HepG2 (cell line): ENCODE data around the gene PHF19. TPM values are rescaled to one million over a fixed set of nuclear protein-coding genes. Genes with fewer than 3 reads are reported as not detected.
A peak's percentile ranks its signal among the peaks of the same experiment; 100 is the strongest.

Experiments
- ATAC-seq: fragments of 200-7000 bp; cut with Tn5 transposase; 3 replicates; pipeline ENCODE4 v1.9.1; 2020; ENCODE audit warnings: mild to moderate bottlenecking, moderate library complexity
- BruUV-seq: library from RNA; stranded (reverse); fragments of 400-500 nt; replicated peaks from 2 replicates; lab custom pipeline; 2021; lab: Mats Ljungman, UMichigan
- CTCF ChIA-PET: fragments of 300-600 bp; formaldehyde crosslinking; extraction: SDS; loops from one replicate; lab custom pipeline; 2021; ENCODE audit warnings: low total read pairs, inconsistent platforms, low intra/inter-chr PET ratio; lab: Yijun Ruan, JAX
- POLR2A ChIA-PET: fragments of 350-600 bp; sonication (Branson Sonifier 250); formaldehyde crosslinking; loops from one replicate; lab custom pipeline; 2020; ENCODE audit warnings: antibody characterized with exemption, inconsistent platforms; lab: Yijun Ruan, JAX
- DNase-seq: peaks from one replicate; pipeline ENCODE4 v3.0.0-alpha.2; 2015; ENCODE audit warnings: low spot score
- FAIRE-seq: peaks from 3 replicates; lab custom pipeline; 2011; peaks lifted over from hg19 to GRCh38; lab: Jason Lieb, UNC
- H2AFZ ChIP-seq: one replicate; pipeline ENCODE4 v1.6.1; 2011; ENCODE audit warnings: low read length, inconsistent platforms
- H3K27ac ChIP-seq: fragments of 300-600 bp; 3 replicates; pipeline ENCODE4 v1.8.0; 2011; ENCODE audit warnings: mixed run types, mild to moderate bottlenecking, mixed read lengths, low read length, inconsistent platforms; ENCODE audit not compliant: insufficient read depth; ENCODE audit errors: extremely low read length
- H3K27me3 ChIP-seq, 2 experiments: fragments of 200-600 bp in 1 of 2; 2 replicates in 1 of 2; 3 replicates in 1 of 2; pipeline versions ENCODE4 v1.6.0 to v1.8.0; 2011; ENCODE audit warnings: low read length in 2 of 2, mild to moderate bottlenecking in 2 of 2, moderate library complexity in 2 of 2, inconsistent platforms in 1 of 2; ENCODE audit not compliant: insufficient read depth in 2 of 2, control insufficient read depth in 1 of 2
- H3K36me3 ChIP-seq, 2 experiments: fragments of 200-600 bp in 1 of 2; replicated peaks in 1 of 2; 2 replicates in 1 of 2; 3 replicates in 1 of 2; pipeline versions ENCODE4 v1.5.1 to v1.8.0; 2011; ENCODE audit warnings: low read length in 2 of 2, inconsistent platforms in 1 of 2; ENCODE audit not compliant: insufficient read depth in 2 of 2, control insufficient read depth in 1 of 2
- H3K4me1 ChIP-seq: 2 replicates; pipeline ENCODE4 v1.5.1; 2012; ENCODE audit warnings: low read length, inconsistent platforms; ENCODE audit not compliant: insufficient read depth
- H3K4me2 ChIP-seq: 2 replicates; pipeline ENCODE4 v1.6.0; 2011; ENCODE audit warnings: low read depth, low read length, inconsistent platforms
- H3K4me3 ChIP-seq, 3 experiments: fragments of 200-600 bp in 1 of 3; sonication (generic), shearing (Covaris generic) in 1 of 3; replicated peaks in 1 of 3; 2 replicates each; pipeline ENCODE4 v1.5.1; 2011 to 2016; ENCODE audit warnings: low read length in 3 of 3, inconsistent platforms in 2 of 3, low read depth in 2 of 3, mild to moderate bottlenecking in 2 of 3, control low read depth in 1 of 3, mixed read lengths in 1 of 3; ENCODE audit not compliant: insufficient read depth in 1 of 3
- H3K79me2 ChIP-seq: one replicate; pipeline ENCODE4 v1.6.1; 2011; ENCODE audit warnings: low read length, inconsistent platforms; ENCODE audit not compliant: insufficient read depth
- H3K9ac ChIP-seq: 2 replicates; pipeline ENCODE4 v1.6.0; 2011; ENCODE audit warnings: mild to moderate bottlenecking, low read depth, low read length, inconsistent platforms; ENCODE audit not compliant: insufficient read depth
- H3K9me3 ChIP-seq: 2 replicates; pipeline ENCODE4 v1.5.1; 2012; ENCODE audit warnings: mild to moderate bottlenecking, low read length
- H4K20me1 ChIP-seq: 2 replicates; pipeline ENCODE4 v1.6.0; 2011; ENCODE audit warnings: inconsistent platforms, mild to moderate bottlenecking, low read length, moderate library complexity; ENCODE audit not compliant: insufficient read depth
- ARNT2 ChIP-seq: sonication (generic); formaldehyde crosslinking; IDR thresholded peaks from 2 replicates; pipeline ENCODE4 v1.8.0; 2022; ENCODE audit warnings: mild to moderate bottlenecking, low read depth, missing genetic modification reagents, moderate library complexity
- ATF7 ChIP-seq, 2 experiments: fragments of 450-650 bp in 1 of 2; sonication (generic) in 1 of 2; formaldehyde crosslinking in 1 of 2; IDR thresholded peaks; 2 replicates each; pipeline versions ENCODE4 v1.4.0 to v1.6.1; 2016 to 2020; ENCODE audit warnings: antibody characterized with exemption in 1 of 2, mild to moderate bottlenecking in 1 of 2, missing genetic modification reagents in 1 of 2
- CEBPB ChIP-seq: IDR thresholded peaks from 2 replicates; pipeline ENCODE4 v1.6.1; 2011; ENCODE audit warnings: low read depth, low read length, improper control_type of control experiment, borderline replicate concordance
- CEBPG ChIP-seq: IDR thresholded peaks from 2 replicates; pipeline ENCODE4 v1.6.1; 2016
- FIP1L1 ChIP-seq: fragments of 200-400 bp; formaldehyde crosslinking; IDR thresholded peaks from 2 replicates; pipeline ENCODE4 v1.6.1; 2018; ENCODE audit warnings: low read depth, mild to moderate bottlenecking, low read length, moderate library complexity, borderline replicate concordance; ENCODE audit not compliant: insufficient read depth
- FOXO1 ChIP-seq: sonication (generic); formaldehyde crosslinking; IDR thresholded peaks from 2 replicates; pipeline ENCODE4 v1.4.0; 2020; ENCODE audit warnings: missing genetic modification reagents
- HNRNPUL1 ChIP-seq: fragments of 200-400 bp; formaldehyde crosslinking; IDR thresholded peaks from 2 replicates; pipeline ENCODE4 v1.6.1; 2017; ENCODE audit warnings: low read depth, mild to moderate bottlenecking, low read length, moderate library complexity
- HOXD1 ChIP-seq: sonication (generic); formaldehyde crosslinking; IDR thresholded peaks from 2 replicates; pipeline ENCODE4 v1.5.0; 2020; ENCODE audit warnings: missing genetic modification reagents
- MEIS1 ChIP-seq: sonication (generic); formaldehyde crosslinking; IDR thresholded peaks from 2 replicates; pipeline ENCODE4 v1.9.0; 2021; ENCODE audit warnings: mild to moderate bottlenecking, missing genetic modification reagents, moderate library complexity, borderline replicate concordance
- NCOA2 ChIP-seq: sonication (generic); formaldehyde crosslinking; IDR thresholded peaks from 2 replicates; pipeline ENCODE4 v1.8.0; 2022; ENCODE audit warnings: inconsistent platforms
- TOPORS ChIP-seq: sonication (generic); formaldehyde crosslinking; IDR thresholded peaks from 2 replicates; pipeline ENCODE4 v1.8.0; 2023; ENCODE audit warnings: mild to moderate bottlenecking, missing genetic modification reagents
- ZNF530 ChIP-seq: sonication (generic); formaldehyde crosslinking; IDR thresholded peaks from 2 replicates; pipeline ENCODE4 v1.5.0; 2020; ENCODE audit warnings: low read depth, mild to moderate bottlenecking, missing genetic modification reagents
- ZNF652 ChIP-seq: IDR thresholded peaks from 2 replicates; pipeline ENCODE4 v1.6.1; 2016; ENCODE audit warnings: low read depth, borderline replicate concordance
- ZNF781 ChIP-seq: sonication (generic); formaldehyde crosslinking; IDR thresholded peaks from 2 replicates; pipeline ENCODE4 v1.5.1; 2020; ENCODE audit warnings: borderline replicate concordance, mild to moderate bottlenecking, missing genetic modification reagents; ENCODE audit errors: not compliant biosample characterization
- ZNF883 ChIP-seq: sonication (generic); formaldehyde crosslinking; IDR thresholded peaks from 2 replicates; pipeline ENCODE4 v1.5.1; 2020; ENCODE audit warnings: mild to moderate bottlenecking, missing genetic modification reagents; ENCODE audit errors: not compliant biosample characterization
- ZSCAN9 ChIP-seq: IDR thresholded peaks from 2 replicates; pipeline ENCODE4 v1.6.1; 2016; ENCODE audit warnings: borderline replicate concordance
- WGBS: methylation state at CpG from one replicate; pipeline ENCODE4 v1.1.6; 2017; ENCODE audit warnings: low lambda C conversion rate; 5-methylcytosine and 5-hydroxymethylcytosine counted together
- in situ Hi-C: cut with HindIII; loops from 2 replicates; pipeline ENCODE4 v1.10.0; 2017; ENCODE audit warnings: low pct_unique_long_range_greater_than_20kb; ENCODE audit not compliant: extremely low pct_ligation_motif_present
- intact Hi-C: fragments of 100-400 bp; cut with micrococcal nuclease; formaldehyde crosslinking; loops from one replicate; pipeline ENCODE4 v1.10.0; 2022; ENCODE audit not compliant: unreplicated experiment
- polyA plus RNA-seq, 8 experiments: library from polyadenylated mRNA; depleted of rRNA in 3 of 8; stranded (reverse) in 7 of 8; unstranded in 1 of 8; fragments of >200 nt; fragmentation: Illumina TruSeq in 4 of 8; extraction: Trizol in 4 of 8; gene quantifications; 2 replicates each; pipeline versions ENCODE4 v1.2.1 to v1.2.3, GENCODE V29; 2011 to 2016; ENCODE audit warnings: low read depth in 4 of 8, missing spikeins in 1 of 8, mixed read lengths in 1 of 8; ENCODE audit not compliant: insufficient read depth in 1 of 8
- total RNA-seq, 5 experiments: library from RNA; depleted of rRNA; stranded (reverse); fragments of >200 nt; fragmentation: Illumina TruSeq; extraction: Trizol; gene quantifications; 2 replicates each; pipeline ENCODE4 v1.2.3, GENCODE V29; 2016; ENCODE audit warnings: low read depth in 1 of 5
- TF ChIP-seq, protein P1 (sequence below), 2 experiments: fragments of 450-650 bp in 1 of 2; sonication (generic) in 1 of 2; formaldehyde crosslinking; IDR thresholded peaks; 2 replicates each; pipeline versions ENCODE4 v1.5.0 to v1.8.0; 2020 to 2022; ENCODE audit warnings: mild to moderate bottlenecking in 1 of 2, missing genetic modification reagents in 1 of 2

The PHF19 gene
- total and polyA plus RNA-seq, 2 of the 13 experiments (the other 11 are each of a cell fraction or from before 2014, with no cell fraction given), result 29.7 to 41.3 TPM

DNA sequence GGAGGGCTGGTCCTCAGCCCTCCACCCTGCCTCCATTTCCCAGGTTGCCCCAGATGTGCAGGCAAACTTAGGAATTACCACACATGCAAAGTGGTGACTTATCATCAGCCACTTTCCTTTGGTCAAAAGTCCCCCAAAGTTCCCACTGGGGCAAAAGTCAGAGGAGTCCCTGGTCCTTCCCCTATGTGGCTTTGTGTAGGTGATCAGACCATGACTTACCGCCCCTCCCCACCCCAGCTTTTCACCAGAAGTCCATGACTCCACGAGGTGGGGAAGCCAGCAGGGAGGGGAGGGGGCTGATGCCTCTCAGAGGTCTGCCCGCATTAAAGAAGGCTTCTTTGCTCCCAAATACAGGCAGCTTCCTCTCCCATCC, 43.8 kb upstream of the PHF19 start:
- Histone ChIP-seq H3K27me3 (peaks cover 0 to 5% of the 10 kb centered on the region in 2 experiments; a peak in 1 of 5 replicates), H3K4me1 (peaks cover 29% of the 10 kb centered on the region), H2AFZ (no peak overlapping the region), H3K4me2 (no peak overlapping the region), H3K27ac (no peak overlapping the region), H3K79me2 (no peaks in the 10 kb centered on the region), H3K9ac (no peak overlapping the region), H4K20me1 (no peaks in the 10 kb centered on the region), H3K36me3 (no peaks in the 10 kb centered on the region), H3K4me3 (no peak overlapping the region), H3K9me3 (no peaks in the 10 kb centered on the region)
- in situ Hi-C loops (no loop called here), intact Hi-C loops (no loop called here)
- ChIA-PET CTCF (no interaction called here), POLR2A (interaction anchor here (1.0 kb wide), 1 partner anchor 8 kb away, joined by 3 read pairs; no protein-coding TSS in a partner anchor)
- WGBS, result 59% methylated on average over 3 of the region's 3 CpGs
- no TSS peak for BruUV-seq
- DNase-seq (no peak), ATAC-seq (no peak), FAIRE-seq (no peak)
- TF ChIP-seq ZNF781 (no peak), ZNF530 (CRISPR knock-in tag) (no peak), NCOA2 (CRISPR knock-in tag) (no peak), ZNF652 (CRISPR knock-in tag) (no peak), ARNT2 (CRISPR knock-in tag) (no peak), CEBPB (no peak), FOXO1 (CRISPR knock-in tag) (no peak)

DNA sequence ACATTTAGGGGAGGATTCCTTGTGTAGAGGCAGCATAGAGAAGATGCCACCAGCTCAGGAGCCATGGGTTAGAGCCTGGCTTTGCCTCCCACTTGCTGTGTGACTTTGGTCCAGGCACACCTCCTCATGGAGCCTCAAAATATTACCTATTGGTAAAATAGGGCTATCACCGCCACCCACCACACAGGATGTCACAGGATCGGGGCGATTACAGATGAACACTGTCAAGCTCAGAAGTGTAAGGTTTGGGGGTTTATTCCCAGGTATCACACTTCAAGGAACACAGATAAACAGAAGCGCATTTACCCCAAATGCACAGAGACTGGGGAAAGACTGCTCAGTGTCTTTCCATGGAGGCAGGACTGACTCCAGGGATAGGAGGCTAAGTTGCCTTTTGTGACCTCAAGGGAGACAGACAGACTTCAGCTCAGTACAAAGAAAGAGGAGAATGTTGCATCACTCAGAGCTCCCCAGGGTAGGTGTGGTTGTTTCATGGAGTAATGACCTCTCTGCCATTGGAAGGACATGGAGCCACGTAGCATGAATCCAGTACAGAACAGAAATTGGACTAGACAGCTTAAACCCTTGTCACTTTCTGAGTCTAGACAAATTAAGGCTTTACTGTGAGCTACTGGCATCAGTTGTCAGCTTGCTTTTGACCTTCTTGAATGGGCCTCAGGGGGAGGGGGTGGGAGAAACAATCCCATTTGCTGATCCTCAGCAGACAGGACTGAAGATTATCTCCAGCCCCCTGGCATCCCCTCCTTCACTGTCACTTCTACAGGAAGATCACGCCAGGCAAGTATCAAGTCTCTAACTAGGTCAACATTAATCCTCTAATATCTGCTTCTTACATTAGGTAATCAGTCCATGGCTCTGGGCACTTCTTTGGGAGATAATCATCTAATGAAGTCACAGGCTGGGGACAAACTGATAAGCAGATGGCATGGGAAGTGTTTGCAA, 43.1 kb upstream of the PHF19 start:
- no peak for FAIRE-seq
- CTCF ChIA-PET, result no interaction called here
- DNase-seq, result no peak
- intact Hi-C loops (no loop called here), in situ Hi-C loops (no loop called here)
- Histone ChIP-seq H3K79me2 (no peaks in the 10 kb centered on the region), H3K9ac (no peak overlapping the region), H3K27me3 (peaks cover 0 to 5% of the 10 kb centered on the region in 2 experiments; a peak in 1 of 5 replicates), H3K4me1 (peaks cover 29% of the 10 kb centered on the region), H2AFZ (no peak overlapping the region), H3K9me3 (no peaks in the 10 kb centered on the region), H3K4me2 (no peak overlapping the region), H3K4me3 (no peak overlapping the region), H3K36me3 (no peaks in the 10 kb centered on the region), H3K27ac (no peak overlapping the region), H4K20me1 (no peaks in the 10 kb centered on the region)
- no TSS peak for BruUV-seq
- ATAC-seq, result peak; percentile 42; the same call in 2 of the 3 replicates
- POLR2A ChIA-PET, result interaction anchor here (1.0 kb wide), 1 partner anchor 9 kb away, joined by 3 read pairs; no protein-coding TSS in a partner anchor
- 64% methylated on average over 5 of the region's 6 CpGs for WGBS
- TF ChIP-seq ZSCAN9 (no peak), MEIS1 (no peak), ZNF883 (CRISPR knock-in tag) (no peak), ATF7 (IDR thresholded peaks at IDR 0.05) (0 out of 2 replicates have a peak, but pooled peaks have one; percentile 1), ATF7 (CRISPR knock-in tag; IDR thresholded peaks at IDR 0.05) (no peak), CEBPG (CRISPR knock-in tag) (peak; percentile 70), HOXD1 (CRISPR knock-in tag) (no peak), TOPORS (CRISPR knock-in tag) (no peak), HNRNPUL1 (no peak), FIP1L1 (no peak)
- TF ChIP-seq, protein P1, sequence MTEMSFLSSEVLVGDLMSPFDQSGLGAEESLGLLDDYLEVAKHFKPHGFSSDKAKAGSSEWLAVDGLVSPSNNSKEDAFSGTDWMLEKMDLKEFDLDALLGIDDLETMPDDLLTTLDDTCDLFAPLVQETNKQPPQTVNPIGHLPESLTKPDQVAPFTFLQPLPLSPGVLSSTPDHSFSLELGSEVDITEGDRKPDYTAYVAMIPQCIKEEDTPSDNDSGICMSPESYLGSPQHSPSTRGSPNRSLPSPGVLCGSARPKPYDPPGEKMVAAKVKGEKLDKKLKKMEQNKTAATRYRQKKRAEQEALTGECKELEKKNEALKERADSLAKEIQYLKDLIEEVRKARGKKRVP (CRISPR knock-in tag; IDR thresholded peaks at IDR 0.05), result peak in 1 of 2 experiments; percentile 73; a peak in 2 of 4 replicates
